HG02981 (cell line): ENCODE results near the gene STMP1.
"Not testable (repeated sequence)": the region's sequence is repeated elsewhere in the genome, so short reads cannot be mapped to it uniquely, and the experiment has no call there.

Experiments used
- ATAC-seq: cut with Tn5 transposase; IDR thresholded peaks from one replicate; pipeline ENCODE4 v1.9.1; 2021; ENCODE audit warnings: mild to moderate bottlenecking, moderate library complexity; ENCODE audit not compliant: unreplicated experiment

Gene STMP1

DNA sequence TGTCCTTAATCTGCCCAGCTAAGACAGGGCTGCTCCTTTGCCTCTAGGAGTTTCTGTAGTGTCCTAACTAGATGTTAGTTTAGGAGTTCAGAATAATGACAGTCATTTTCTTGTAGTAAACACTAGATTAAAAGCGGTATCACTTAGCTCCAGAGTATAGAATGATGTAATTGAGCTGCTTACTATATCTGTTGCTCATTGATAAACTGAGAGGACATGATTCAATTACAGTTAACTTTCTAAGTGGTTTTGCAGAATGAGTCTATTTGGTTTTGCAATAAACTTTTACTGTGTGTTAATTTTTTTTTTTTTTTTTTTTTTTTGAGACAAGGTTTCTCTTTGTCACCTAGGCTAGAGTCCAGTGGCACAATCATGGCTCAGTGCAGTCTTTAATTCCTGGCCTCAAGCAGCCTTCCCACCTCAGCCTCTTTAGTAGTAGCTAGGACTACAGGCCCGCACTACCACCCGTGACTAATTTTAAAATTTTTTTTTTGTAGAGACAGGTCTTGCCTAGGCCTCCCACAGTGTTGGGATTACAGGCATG is 1.8 kb downstream of the STMP1 start:
- no peak for ATAC-seq

DNA sequence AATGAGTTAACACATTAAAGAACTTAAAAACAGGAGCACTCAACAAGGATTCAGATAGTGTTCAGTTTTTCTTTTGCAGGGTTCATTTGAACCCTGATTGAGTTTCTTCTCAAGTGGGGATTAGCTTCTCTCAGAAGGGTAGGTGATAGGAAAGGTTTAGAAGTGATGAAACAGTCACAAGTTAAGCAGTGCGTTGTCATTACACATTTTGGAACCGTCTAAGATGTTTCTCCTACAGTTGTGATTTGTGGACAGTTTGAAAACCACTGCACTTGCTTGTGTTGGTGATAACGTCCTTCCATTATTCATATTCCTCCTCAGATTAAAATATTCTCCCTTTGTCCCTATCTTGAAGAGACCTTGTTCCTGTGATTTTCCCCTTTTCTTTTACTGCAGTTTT is 2.7 kb downstream of the STMP1 start:
- ATAC-seq, result no peak

DNA sequence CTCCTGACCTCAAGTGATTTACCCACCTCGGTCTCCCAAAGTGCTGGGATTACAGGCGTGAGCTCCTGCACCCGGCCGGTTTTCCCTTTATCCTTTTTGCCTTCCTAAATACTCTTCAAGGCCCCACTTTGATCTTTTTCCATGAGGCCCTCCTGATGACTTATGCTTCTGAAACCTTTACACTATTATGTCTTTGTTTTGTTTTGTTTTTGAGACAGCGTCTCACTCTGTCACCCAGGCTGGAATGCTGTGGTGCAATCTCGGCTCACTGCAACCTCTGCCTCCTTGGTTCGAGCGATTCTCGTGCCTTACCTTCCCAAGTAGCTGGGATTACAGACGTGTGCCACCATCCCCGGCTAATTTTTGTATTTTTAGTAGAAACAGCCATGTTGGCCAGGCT is 3.8 kb downstream of the STMP1 start:
- no peak for ATAC-seq

GRCh38 chr7:135666846-135667245 is 4.5 kb downstream of the STMP1 start:
- ATAC-seq, result no peak

DNA sequence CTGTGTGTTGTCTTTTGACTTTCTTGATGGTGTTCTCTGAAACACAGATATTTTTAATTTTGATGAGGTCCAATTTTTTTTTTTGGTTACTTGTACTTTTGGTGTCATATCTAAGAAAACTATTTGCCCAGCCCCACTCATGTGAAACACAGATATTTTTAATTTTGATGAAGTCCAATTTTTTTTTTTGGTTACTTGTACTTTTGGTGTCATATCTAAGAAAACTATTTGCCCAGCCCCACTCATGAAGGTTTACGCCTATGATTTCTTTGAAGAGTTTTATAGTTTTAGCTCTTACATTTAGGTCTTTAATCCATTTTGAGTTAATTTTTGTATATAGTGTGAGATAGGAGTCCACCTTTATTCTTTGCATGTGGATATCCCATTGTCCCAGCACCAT is 5.3 kb downstream of the STMP1 start:
- not testable (repeated sequence) for ATAC-seq

- not testable (repeated sequence) for ATAC-seq
Measured at GRCh38 chr7:135668852-135669395, 6.6 kb downstream of the STMP1 start.

DNA sequence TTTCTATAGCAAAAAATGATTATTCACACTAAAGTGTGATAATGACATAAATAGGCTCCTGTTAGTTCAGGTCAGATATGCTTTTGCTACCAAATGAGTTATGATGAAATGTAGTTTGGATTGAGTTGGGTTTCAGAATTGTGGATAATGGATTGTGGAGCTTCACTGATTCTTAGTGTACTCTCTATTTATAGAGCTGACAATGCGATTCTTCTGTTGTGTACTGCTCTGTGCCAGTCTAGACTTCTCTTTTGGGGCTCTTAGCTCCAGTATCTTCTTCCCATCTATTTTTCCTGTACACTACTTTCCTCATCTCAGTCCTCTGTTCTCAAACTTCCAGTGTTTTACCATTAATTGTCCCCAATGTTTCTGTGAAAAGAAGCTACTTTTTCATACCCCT is 7.5 kb downstream of the STMP1 start:
- no peak for ATAC-seq

- ATAC-seq, result no peak
Measured at GRCh38 chr7:135670179-135670578, 7.9 kb downstream of the STMP1 start.

DNA sequence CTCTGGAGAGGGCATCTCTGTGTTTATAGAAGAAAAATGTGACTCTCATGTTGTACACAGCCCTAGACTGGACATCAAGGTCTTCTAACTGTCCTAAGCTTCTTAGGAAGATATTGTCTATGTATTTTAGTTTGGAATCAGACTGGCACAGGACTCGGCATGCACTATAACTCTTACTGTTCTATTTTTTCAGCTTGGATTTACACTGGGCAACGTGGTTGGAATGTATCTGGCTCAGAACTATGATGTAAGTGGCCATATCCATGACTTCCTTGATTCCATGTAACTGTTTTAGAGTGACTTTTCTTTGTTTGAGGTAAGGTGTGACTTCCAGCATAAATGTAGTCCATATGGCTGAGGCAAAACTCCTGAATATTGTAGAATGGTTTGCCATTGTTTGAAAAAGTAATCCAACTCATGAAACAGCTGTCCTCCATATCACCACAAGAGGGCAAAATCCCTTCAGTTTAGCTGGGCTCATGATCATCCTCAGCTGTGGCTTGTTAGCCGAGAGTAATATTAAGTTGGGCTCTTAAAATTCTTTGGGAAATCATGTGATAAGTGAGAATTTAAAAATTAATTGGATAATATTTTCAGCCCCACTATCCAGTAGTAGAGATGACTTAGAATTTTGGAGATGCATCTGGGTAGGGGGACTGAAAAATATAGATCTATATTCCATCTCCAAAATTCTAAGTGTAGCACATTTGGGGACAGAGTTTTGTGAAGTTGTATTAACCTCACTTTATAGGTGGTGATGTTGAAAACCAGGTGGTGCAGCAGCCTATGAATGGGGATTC is 10.4 kb downstream of the STMP1 start:
- ATAC-seq, result peak; percentile 89

- no peak for ATAC-seq
Measured at GRCh38 chr7:135673360-135673706, 11.0 kb downstream of the STMP1 start.

DNA sequence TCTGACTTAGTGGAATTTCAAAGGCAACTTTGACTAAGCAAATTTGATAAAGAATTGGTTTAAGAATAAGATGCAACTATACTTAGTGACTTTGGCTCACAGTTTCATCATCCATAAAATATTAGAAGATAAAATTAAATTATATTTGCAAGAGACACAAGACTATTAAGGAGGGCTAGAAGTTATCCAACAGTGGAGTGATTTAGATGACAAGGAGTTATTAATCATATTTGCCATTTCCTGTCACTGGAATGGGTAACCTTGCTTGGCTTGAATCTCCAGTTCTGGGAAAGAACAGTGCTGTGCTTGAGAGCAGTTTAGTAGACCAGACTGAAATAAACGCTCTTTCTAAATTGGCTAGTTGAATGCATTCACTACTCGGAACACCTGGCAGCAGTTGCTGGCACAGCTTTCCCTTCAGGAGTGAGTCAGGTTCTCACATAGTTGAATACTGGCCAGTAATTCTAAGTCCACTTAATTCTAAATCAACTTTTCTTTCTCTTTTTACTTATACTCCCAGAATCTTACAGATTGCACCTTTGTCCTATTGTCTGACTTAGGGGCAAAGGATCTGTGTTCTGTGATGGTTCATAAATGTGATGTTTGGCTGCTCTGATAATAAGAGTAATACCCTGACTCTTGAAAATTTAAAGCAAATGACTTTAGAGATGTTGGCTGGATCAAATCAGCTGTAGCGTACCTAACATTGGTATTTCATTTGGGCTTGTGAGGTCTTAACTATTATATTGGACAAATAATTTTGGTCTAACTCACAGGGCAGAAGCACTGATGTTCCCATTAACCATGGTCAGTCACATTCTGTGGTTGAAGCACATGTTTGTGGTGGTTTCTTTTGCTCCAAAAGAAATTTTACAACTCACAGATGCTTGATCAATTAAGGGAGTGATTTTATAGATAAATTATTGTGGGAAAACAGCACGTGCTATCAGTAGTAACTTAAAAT is 16.6 kb downstream of the STMP1 start:
- no peak for ATAC-seq

- no peak for ATAC-seq
Measured at GRCh38 chr7:135681762-135682161, 19.4 kb downstream of the STMP1 start.

DNA sequence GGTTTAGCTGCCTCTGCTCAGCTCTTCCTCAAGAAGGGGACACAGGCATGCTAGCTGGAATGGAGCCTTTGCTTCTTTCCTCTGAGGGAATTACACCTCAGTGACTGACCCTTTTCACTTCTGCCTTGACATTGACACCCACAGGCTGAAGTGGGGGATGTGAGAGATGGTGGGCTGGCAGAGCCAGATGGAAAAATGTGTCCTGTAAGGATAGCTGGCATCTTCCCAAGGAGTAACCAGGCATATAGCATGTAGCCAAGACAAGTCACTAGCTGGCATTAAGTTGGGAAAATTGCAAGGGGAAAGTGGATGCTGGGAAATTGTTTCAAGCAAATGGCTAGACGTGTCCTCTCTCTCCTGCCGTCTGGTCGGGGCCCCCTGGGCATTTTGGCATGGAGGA is 19.9 kb downstream of the STMP1 start:
- ATAC-seq, result no peak

GRCh38 chr7:135683609-135684008 is 21.3 kb downstream of the STMP1 start:
- no peak for ATAC-seq

DNA sequence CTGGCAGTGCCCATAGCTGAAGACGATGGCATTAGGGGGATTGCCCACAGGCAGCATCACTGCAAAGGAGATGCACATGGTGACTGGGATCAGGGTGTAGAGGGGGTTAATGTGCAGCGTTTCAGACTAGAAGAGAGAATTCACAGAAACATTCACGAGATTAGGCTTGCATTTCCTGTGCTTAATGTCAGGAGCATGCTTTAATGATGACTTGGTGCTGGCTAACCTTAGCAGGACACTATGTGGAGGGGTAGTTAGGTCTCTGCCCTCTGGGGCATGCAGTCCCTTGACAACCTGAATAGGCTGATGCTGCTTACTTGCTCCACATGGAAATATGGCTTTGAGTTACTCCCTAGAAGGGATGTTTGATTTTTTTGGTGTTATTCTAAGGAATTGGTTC is 21.8 kb downstream of the STMP1 start:
- ATAC-seq, result no peak

DNA sequence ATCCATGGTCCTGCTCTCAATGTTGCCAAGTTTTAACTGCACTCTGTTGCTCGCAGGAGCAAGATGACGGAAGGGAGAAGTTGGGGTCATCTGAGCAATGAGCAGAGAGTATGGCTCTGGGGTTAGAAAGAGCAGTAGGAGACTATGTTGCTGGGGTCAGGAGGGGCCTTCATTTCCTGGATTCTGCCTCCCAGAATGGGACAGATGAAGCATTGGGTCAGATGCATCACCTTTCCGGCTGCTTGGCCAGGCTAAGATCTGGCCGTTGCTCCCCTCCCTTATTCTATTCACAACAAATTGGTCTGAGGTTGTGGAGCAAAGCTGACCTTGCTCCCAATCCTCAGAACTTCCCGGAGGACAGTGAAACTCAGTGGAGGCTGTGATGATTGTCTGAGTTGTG is 22.4 kb downstream of the STMP1 start:
- ATAC-seq, result no peak

DNA sequence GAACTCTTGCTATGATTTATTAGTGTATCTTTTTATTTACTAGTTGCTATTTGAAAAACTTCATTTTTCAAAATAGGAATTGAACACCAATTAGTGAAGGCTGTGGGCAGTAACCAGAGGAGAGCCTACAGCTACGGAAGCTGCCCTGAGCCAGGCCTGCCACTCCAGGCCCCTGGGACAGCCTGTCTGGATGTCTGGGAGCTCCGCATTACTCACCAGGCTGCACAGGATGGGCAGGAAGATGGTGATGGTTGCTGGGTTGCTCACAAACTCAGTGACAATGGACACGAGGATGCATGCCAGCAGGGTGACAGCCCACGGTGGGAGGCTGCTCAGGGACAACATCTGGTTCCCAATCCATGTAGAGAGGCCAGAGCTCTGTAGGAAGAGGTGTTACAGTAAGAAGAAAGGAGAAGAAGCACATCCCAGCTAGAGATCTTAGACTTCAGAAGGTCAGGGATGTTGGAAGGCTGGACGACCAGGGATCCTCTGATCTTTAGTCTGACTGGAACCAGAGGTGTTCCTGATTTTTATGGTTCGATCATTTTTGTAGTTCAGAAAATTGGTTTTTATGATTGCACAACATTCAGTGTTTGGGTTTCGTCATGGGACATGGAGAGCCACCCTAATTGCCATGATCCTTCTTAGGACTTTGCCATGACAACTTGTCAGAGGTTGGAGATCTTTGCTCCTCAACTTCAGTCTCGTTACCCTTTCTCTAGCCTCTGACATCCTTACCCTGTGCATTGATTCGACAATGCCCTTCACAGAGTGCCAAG is 23.2 kb downstream of the STMP1 start:
- no peak for ATAC-seq

DNA sequence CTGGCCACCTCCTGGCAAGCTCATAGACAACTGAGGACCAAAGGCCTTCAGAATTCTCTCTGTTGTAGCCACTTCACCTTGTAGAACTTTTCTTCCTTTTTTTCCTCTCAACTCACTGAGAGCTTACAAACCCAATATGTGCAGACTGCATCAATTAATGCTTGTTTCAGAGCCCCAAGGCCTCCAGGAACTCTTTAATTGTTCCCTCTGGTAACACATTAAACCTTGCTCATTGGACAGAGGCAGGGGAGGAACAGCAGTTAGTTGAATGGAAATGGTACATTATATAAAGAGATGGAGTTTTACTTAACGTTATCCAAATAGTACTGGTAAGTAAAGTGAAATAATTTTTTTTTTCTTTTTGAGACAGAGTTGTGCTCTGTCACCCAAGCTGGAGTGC is 25.2 kb downstream of the STMP1 start:
- ATAC-seq, result no peak

DNA sequence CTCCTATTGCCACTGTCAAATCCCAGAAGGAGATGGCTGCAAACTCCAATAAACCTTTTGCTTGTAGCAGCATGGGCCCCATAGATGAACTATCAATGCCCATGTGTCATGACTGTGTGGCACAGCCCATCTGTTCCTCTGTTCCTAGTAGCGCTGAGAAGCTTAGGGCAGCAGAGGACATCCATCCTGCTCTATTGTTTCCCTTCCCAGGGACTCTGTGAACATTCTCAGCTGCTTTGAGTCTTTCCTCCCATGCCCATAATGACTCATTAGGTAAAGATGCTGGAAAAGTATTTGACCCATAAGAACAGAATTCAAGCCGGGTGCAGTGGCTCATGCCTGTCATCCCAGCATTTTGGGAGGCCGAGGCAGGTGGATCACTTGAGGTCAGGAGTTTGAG is 28.3 kb downstream of the STMP1 start:
- no peak for ATAC-seq

- no peak for ATAC-seq
Measured at GRCh38 chr7:135692055-135692454, 29.7 kb downstream of the STMP1 start.

DNA sequence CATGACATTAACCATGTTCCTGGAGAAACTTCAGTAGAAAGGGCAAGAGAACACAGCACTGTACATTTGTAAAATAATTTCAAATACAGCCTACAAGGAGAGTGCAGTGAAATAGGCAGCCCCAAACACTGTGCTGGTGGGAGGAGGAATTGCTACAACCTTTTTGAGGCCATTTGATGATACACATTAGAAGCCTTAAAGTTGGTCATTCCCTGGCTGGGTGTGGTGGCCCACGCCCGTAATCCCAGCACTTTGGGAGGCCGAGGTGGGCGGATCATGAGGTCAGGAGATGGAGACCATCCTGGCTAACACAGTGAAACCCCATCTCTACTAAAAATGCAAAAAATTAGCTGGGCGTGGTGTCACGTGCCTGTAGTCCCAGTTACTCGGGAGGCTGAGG is 30.3 kb downstream of the STMP1 start:
- ATAC-seq, result not testable (repeated sequence)
